NCI-H345 treated with DMSO at 0.1 percent for 48 hours (cell line): ENCODE measurements around the gene MTMR6.

ENCODE experiments used
- DNase-seq: peaks from one replicate; lab custom pipeline; 2025; ENCODE audit not compliant: unreplicated experiment; lab: John Stamatoyannopoulos, UW

MTMR6 gene

GRCh38 chr13:25218019-25218418, 69.3 kb downstream of the MTMR6 start:
- DNase-seq = no peak

- no peak for DNase-seq
Observed at GRCh38 chr13:25217023-25217885, 70.0 kb downstream of the MTMR6 start.

- no peak for DNase-seq
Observed at GRCh38 chr13:25215253-25215575, 72.1 kb downstream of the MTMR6 start.

- no peak for DNase-seq
Observed at GRCh38 chr13:25214491-25215252, 72.6 kb downstream of the MTMR6 start.

- no peak for DNase-seq
Observed at GRCh38 chr13:25213715-25214114, 73.6 kb downstream of the MTMR6 start.

GRCh38 chr13:25210842-25211569, 76.3 kb downstream of the MTMR6 start:
- DNase-seq = no peak

- DNase-seq = no peak
Observed at GRCh38 chr13:25207291-25207810, 79.9 kb downstream of the MTMR6 start.

GRCh38 chr13:25204863-25205262, 82.4 kb downstream of the MTMR6 start:
- no peak for DNase-seq

GRCh38 chr13:25203127-25203740, 84.1 kb downstream of the MTMR6 start:
- DNase-seq = no peak

- DNase-seq = no peak
Observed at GRCh38 chr13:25200783-25201182, 86.5 kb downstream of the MTMR6 start.

GRCh38 chr13:25198647-25199046, 88.6 kb downstream of the MTMR6 start:
- DNase-seq = no peak

- no peak for DNase-seq
Observed at GRCh38 chr13:25196971-25197370, 90.3 kb downstream of the MTMR6 start.
